Effector memory CD4-positive, alpha-beta T cell (primary cell): ENCODE results near the gene L3MBTL4.

Experiments used
- DNase-seq, 3 donors: peaks; one replicate each; pipeline ENCODE4 v3.0.0-alpha.2; 2020
- H3K27ac ChIP-seq: 2 replicates; pipeline ENCODE4 v1.7.0; 2013; ENCODE audit warnings: mild to moderate bottlenecking, low read length, moderate library complexity; ENCODE audit not compliant: insufficient read depth, poor library complexity, severe bottlenecking
- H3K27me3 ChIP-seq: replicated peaks from 2 replicates; pipeline ENCODE4 v1.7.0; 2013; ENCODE audit warnings: mild to moderate bottlenecking, low read length; ENCODE audit not compliant: insufficient read depth, control insufficient read depth, poor library complexity, severe bottlenecking
- H3K36me3 ChIP-seq: 2 replicates; pipeline ENCODE4 v1.7.0; 2013; ENCODE audit warnings: mild to moderate bottlenecking, low read length, moderate library complexity; ENCODE audit not compliant: control insufficient read depth, insufficient read depth
- H3K4me1 ChIP-seq: 2 replicates; pipeline ENCODE4 v1.7.0; 2013; ENCODE audit warnings: low read length, mild to moderate bottlenecking; ENCODE audit not compliant: control insufficient read depth, insufficient read depth, poor library complexity, severe bottlenecking
- H3K4me3 ChIP-seq: 2 replicates; pipeline ENCODE4 v1.7.0; 2013; ENCODE audit warnings: low read length, low read depth, mild to moderate bottlenecking; ENCODE audit not compliant: insufficient read depth, poor library complexity, severe bottlenecking
- H3K9me3 ChIP-seq: 2 replicates; pipeline ENCODE4 v1.7.0; 2013; ENCODE audit warnings: mild to moderate bottlenecking, low read length, moderate library complexity; ENCODE audit not compliant: control insufficient read depth

Gene L3MBTL4

DNA sequence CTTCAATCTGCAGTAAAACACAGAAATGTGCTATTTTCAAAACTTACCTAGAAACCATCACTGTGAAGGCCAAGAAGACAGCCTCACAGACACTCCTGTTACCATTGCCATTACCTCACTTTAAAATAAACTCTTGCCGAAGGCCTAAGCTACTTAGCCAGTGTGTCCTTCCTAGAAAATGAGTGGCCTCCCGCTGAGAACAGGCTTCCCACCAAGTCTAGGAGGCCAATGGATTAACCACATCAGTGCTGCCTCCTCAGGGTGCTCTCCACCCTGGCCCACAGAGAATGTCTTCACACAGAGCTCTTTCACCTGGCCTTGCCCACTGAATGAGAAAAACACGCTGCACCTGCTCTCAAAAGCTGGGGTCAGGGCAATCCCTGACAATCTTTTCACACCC, 47.5 kb downstream of the L3MBTL4 start:
- DNase-seq, result no peak
- Histone ChIP-seq H3K9me3 (no peaks in the 10 kb centered on the region), H3K27me3 (no peaks in the 10 kb centered on the region), H3K4me3 (no peak overlapping the region), H3K4me1 (no peaks in the 10 kb centered on the region), H3K36me3 (no peaks in the 10 kb centered on the region), H3K27ac (no peak overlapping the region)

DNA sequence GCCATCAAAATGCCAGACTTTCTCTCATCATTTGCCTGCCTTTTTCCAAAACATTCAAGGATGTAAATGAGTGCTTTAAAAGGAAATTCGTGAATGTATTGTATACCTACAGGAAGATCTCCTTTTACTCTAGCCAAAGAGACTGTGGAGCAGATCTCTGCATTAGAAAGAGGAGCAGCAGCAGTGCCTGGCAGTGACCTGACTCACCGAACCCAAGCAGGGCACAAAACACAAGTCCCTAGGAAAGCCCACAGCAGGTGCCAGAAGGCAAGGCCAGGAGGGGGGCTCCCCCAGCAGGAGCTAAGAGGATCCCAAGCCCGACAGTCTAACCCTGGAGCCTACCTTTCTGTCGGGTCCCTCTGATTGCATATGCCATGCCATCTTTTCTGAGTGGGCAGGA, 47.9 kb downstream of the L3MBTL4 start:
- no peaks in the 10 kb centered on the region for H3K9me3 ChIP-seq
- no peaks in the 10 kb centered on the region for H3K4me1 ChIP-seq
- H3K27me3 ChIP-seq, result no peaks in the 10 kb centered on the region
- H3K27ac ChIP-seq, result no peak overlapping the region
- no peak for DNase-seq
- H3K36me3 ChIP-seq, result no peaks in the 10 kb centered on the region
- no peak overlapping the region for H3K4me3 ChIP-seq

DNA sequence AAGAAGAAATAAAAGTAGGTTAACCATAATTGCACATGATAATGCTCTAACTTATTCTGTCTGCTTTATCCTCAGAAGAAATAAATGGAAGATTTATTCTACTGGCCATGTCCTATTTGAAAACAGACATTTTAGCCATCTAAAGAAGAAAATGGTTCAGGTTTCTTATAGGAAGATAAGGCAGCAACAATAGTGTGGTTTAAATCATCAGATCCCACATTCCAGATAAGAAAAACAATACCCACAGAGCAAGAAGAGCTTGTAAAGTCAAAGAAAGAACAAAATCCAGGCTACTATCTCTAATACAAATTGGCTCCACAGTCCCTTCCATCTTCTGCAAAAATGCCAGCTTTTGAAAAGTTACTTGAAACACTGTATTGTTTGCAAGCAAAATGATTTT, 49.3 kb downstream of the L3MBTL4 start:
- DNase-seq, result no peak
- no peaks in the 10 kb centered on the region for H3K9me3 ChIP-seq
- H3K4me1 ChIP-seq, result no peaks in the 10 kb centered on the region
- no peaks in the 10 kb centered on the region for H3K36me3 ChIP-seq
- no peaks in the 10 kb centered on the region for H3K27me3 ChIP-seq
- no peak overlapping the region for H3K4me3 ChIP-seq
- H3K27ac ChIP-seq, result no peak overlapping the region

GRCh38 chr18:6363216-6363615, 51.5 kb downstream of the L3MBTL4 start:
- Histone ChIP-seq H3K36me3 (no peaks in the 10 kb centered on the region), H3K9me3 (no peaks in the 10 kb centered on the region), H3K27me3 (no peaks in the 10 kb centered on the region), H3K4me3 (no peak overlapping the region), H3K27ac (no peak overlapping the region), H3K4me1 (no peaks in the 10 kb centered on the region)
- no peak for DNase-seq

- no peak for DNase-seq
- Histone ChIP-seq H3K4me3 (no peak overlapping the region), H3K27me3 (no peaks in the 10 kb centered on the region), H3K9me3 (no peaks in the 10 kb centered on the region), H3K36me3 (no peaks in the 10 kb centered on the region), H3K4me1 (no peaks in the 10 kb centered on the region), H3K27ac (no peak overlapping the region)
Measured at GRCh38 chr18:6362559-6363129, 52.1 kb downstream of the L3MBTL4 start.

DNA sequence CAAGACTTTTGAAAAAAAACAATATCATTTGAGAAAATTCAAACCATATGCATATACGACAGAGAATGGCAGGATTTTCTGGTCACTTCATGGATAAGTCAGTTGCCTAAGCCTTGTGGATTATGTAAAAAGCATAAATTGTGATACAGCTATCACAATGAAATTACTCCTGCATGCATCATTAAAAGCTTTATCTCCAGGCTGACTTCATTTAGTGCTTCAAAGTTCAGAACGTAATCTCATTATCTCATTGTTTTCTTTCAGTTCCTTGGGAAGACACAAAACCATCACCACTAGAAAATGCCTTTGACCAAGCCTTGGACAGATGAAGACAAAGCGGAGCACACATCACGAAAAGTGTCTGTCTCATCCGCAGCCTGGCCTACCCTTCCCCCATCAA, 57.0 kb downstream of the L3MBTL4 start:
- H3K4me3 ChIP-seq, result no peak overlapping the region
- no peak overlapping the region for H3K27ac ChIP-seq
- H3K36me3 ChIP-seq, result no peaks in the 10 kb centered on the region
- no peaks in the 10 kb centered on the region for H3K27me3 ChIP-seq
- no peak for DNase-seq
- H3K4me1 ChIP-seq, result no peaks in the 10 kb centered on the region
- H3K9me3 ChIP-seq, result no peaks in the 10 kb centered on the region

DNA sequence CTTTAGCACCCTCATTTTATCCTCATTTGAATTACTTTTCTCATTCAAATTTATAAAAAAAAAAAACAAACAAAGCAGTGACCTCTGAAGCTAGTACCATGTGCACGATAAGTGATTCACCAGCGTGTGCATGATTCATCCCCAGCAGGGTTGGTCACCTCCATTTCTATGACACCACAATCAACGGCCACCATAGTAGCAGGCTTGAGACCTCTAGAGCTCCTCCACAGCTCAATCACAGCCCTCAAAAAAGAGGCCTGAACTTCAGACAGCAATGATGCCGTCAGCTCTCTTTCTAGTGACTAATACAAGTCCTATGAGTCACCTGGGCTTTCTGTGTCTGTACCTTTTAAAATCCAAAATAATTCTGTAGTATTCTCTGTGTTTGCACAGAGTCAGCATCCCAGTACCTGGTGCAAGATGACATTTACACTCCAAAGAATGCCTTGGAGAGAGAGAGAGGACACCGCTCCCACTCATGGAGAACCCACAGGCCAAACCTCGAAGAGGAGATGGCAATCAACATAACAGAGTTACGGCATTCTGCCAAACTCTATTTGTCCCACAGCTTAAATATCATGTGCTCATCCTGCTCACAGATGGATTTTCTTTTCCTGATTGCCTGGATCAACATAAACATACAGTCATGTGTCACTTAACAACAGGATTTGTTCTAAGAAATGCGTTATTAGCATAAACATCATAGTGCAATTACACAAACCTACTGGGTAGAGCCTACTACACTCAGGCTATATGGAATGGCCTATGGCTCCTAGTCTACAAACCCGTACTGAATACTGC, 58.7 kb downstream of the L3MBTL4 start:
- H3K27ac ChIP-seq, result no peak overlapping the region
- H3K4me1 ChIP-seq, result no peaks in the 10 kb centered on the region

GRCh38 chr18:6352275-6352674, 62.4 kb downstream of the L3MBTL4 start:
- no peaks in the 10 kb centered on the region for H3K4me1 ChIP-seq

More for the DNA sequence above, 58.7 kb downstream of the L3MBTL4 start:
- Histone ChIP-seq H3K36me3 (no peaks in the 10 kb centered on the region), H3K9me3 (no peaks in the 10 kb centered on the region), H3K4me3 (no peak overlapping the region), H3K27me3 (no peaks in the 10 kb centered on the region)
- DNase-seq, result no peak

DNA sequence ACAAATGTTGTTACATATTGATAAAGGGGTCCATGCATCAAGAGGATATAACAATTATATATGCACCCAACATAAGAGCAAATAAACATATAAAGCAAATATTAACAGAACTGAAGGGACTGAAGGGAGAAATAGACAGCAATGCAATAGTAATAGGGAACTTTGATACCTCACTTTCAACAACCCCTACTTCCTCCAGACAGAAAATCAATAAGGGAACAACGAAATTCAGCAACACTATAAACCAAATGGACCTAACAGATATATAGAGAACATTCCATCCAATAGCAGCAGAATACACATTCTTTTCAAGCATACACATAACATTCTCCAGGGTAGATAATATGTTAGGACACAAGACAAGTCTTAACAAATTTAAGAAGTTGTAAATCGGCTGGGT, 71.7 kb downstream of the L3MBTL4 start:
- Histone ChIP-seq H3K27me3 (no peaks in the 10 kb centered on the region), H3K27ac (no peak overlapping the region), H3K36me3 (no peaks in the 10 kb centered on the region), H3K4me1 (no peaks in the 10 kb centered on the region), H3K9me3 (no peaks in the 10 kb centered on the region), H3K4me3 (no peak overlapping the region)
- no peak for DNase-seq

More at GRCh38 chr18:6352275-6352674, 62.4 kb downstream of the L3MBTL4 start:
- Histone ChIP-seq H3K9me3 (no peaks in the 10 kb centered on the region), H3K27me3 (no peaks in the 10 kb centered on the region), H3K4me3 (no peak overlapping the region), H3K27ac (no peak overlapping the region), H3K36me3 (no peaks in the 10 kb centered on the region)
- no peak for DNase-seq

- H3K4me3 ChIP-seq, result no peak overlapping the region
- no peak for DNase-seq
- no peaks in the 10 kb centered on the region for H3K4me1 ChIP-seq
- no peaks in the 10 kb centered on the region for H3K27me3 ChIP-seq
- H3K9me3 ChIP-seq, result no peaks in the 10 kb centered on the region
- no peak overlapping the region for H3K27ac ChIP-seq
- no peaks in the 10 kb centered on the region for H3K36me3 ChIP-seq
Measured at GRCh38 chr18:6341709-6342108, 73.0 kb downstream of the L3MBTL4 start.
